H4 (cell line): ENCODE data around the gene PTPN3. TPM values are rescaled to one million over a fixed set of nuclear protein-coding genes. Genes with fewer than 3 reads are reported as not detected.
"Not testable (repeated sequence)": the region's sequence is repeated elsewhere in the genome, so short reads cannot be mapped to it uniquely, and the experiment has no call there.

Experiments used
- DNase-seq: peaks from one replicate; pipeline ENCODE4 v3.0.0-alpha.2; 2015; ENCODE audit warnings: low spot score
- total RNA-seq: library from RNA; depleted of rRNA; stranded (reverse); fragments of >200 nt; shearing (Covaris generic); gene quantifications from 2 replicates; pipeline ENCODE4 v1.2.3, GENCODE V29; 2014

The PTPN3 gene
- total RNA-seq, 1 experiment from 2014 or later: 5.2 TPM

DNA sequence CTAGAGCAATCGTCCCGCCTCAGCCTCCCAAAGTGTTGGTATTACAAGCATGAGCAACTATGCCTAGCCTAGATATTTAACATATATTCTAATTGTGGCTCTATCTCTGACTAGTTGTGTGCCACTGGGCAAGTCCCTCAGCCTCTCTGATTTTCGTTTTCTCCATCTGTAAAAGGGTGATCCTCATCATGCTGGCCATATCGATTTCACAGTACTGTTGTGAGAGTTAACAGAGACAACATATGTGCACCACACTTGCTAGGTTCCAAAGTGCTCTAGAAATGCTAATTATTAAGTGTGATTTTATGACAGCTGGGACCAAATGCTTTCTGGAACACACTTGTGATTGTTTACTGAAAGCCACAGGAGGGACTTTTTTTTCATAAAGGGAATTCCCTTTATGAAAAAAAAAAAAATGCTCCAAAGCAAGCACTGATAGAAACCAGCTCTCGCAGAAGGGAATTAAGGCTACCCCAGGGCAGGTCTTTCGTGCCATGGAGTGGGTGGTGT is 98.8 kb downstream of the PTPN3 start:
- no peak for DNase-seq

- DNase-seq: no peak
Observed at GRCh38 chr9:109391176-109391575, 106.9 kb downstream of the PTPN3 start.

GRCh38 chr9:109387856-109388255 is 110.3 kb downstream of the PTPN3 start:
- no peak for DNase-seq

- DNase-seq: no peak
Observed at GRCh38 chr9:109387206-109387605, 110.9 kb downstream of the PTPN3 start.

DNA sequence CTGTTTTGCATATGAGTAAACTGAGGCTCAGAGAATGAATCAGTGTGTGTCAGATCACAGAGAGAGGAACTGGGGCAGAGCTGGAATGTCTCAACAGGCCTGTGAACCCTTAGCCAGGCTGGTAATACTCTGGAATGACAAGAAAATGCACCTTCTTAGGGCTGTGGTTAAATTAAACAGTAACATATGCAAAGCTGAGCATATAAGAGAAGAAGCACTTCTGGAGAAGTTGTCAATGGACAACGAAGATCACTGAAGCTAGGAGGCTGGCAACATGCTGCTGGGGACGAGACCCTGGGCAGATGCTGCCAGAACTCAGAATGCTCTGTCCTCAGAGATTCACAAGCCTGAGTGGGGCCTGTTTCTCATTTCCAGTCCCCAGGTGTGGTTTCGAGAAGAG is 112.6 kb downstream of the PTPN3 start:
- no peak for DNase-seq

DNA sequence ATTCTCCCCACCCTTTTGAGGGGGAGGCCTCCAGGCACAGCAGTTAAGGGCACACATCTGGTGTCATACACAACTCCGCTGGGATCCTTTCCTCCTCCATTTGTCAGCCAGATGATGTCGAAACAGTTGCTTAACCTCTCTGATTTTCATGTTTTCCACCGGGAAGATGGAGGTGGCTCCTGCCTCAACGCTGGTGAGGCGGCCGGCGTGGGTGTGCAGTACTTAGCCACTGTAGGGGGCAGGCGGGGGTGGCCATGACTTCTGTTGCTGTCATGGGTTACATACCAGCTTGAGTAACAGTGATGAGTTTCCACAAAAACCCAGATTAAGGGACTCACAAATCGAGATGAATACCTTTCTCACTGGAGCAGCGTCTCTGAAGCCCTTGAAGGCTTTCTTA is 114.2 kb downstream of the PTPN3 start:
- no peak for DNase-seq

- no peak for DNase-seq
Observed at GRCh38 chr9:109383356-109383755, 114.8 kb downstream of the PTPN3 start.

DNA sequence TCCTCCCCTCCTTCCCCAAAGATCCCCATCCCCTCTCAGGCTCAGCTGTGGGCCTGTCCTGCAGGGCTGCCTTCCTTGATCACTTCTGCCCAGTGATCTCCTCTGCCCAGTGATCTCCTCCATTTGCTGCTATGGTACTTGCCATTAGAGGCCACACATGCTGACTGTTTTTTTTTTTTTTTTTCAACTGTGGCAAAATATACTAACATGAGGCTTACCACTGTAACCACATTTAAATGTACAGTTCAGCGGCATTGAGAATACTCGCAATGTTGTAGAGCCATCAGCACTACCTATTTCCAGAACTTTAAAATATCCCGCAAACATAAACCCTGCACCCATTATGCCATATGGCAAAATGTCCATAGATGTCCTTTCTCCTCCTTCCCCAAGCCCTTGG is 115.5 kb downstream of the PTPN3 start:
- no peak for DNase-seq

DNA sequence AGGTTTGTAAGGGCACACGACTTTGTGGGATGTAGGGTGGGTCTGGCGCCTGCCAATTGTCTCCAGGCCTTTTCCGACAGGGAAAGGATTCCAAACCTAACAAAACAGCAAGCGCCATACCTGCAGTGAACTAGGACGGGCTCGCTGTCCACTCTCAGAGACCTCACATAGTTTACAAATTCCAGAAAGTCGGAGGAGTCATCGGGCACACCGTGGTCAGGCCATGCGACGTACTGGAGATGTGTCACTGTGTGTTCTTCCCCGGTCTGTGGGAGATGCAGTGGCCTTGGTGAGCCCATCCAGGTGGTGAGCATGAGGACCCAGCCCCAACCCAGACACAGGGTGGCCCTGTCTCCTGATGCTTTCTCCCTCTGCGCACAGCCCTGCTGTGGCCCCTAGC is 115.9 kb downstream of the PTPN3 start:
- DNase-seq: no peak

GRCh38 chr9:109381011-109381729 is 116.9 kb downstream of the PTPN3 start:
- no peak for DNase-seq

- DNase-seq: no peak
Observed at GRCh38 chr9:109379513-109379912, 118.6 kb downstream of the PTPN3 start.

- no peak for DNase-seq
Observed at GRCh38 chr9:109378316-109378715, 119.8 kb downstream of the PTPN3 start.

- no peak for DNase-seq
Observed at GRCh38 chr9:109372246-109372645, 125.9 kb downstream of the PTPN3 start.

DNA sequence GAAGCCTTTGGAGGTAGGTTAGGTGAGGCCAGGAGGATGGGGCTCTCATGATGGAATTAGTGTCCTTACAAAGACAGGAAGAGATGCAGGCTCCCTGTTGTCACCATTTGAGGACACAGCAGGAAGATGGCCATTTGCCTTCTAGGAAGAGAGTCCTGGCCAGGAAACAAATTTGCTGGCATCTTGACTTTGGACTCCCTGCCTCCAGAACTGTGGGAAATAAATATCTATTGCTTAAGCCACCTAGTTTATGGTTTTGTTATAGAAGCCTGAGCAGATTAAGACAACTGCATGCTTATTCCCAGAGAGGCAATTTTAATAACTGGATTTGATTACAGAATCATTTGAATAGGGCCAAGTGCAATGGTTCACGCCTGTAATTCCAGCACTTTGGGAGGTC is 126.7 kb downstream of the PTPN3 start:
- DNase-seq: no peak

GRCh38 chr9:109369285-109369684 is 128.8 kb downstream of the PTPN3 start:
- DNase-seq: no peak

DNA sequence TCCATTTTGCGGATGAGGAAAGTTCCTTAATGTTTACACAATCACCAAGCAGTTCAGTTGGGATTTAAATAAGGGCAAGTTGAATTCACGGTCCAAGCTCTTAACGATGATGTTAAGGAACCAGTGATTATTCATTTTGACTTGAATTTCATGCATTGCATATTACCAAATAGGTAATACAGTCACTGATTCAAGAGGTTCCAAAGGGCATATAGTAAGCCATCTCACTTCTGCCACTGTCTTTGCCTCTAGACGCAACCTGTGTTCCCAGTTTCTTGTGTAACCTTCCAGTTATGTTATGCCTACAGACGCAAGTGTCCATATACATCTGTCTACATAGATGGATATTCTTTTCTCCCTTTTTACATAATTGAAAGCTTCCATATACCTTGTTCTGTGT is 137.3 kb downstream of the PTPN3 start:
- DNase-seq: no peak

DNA sequence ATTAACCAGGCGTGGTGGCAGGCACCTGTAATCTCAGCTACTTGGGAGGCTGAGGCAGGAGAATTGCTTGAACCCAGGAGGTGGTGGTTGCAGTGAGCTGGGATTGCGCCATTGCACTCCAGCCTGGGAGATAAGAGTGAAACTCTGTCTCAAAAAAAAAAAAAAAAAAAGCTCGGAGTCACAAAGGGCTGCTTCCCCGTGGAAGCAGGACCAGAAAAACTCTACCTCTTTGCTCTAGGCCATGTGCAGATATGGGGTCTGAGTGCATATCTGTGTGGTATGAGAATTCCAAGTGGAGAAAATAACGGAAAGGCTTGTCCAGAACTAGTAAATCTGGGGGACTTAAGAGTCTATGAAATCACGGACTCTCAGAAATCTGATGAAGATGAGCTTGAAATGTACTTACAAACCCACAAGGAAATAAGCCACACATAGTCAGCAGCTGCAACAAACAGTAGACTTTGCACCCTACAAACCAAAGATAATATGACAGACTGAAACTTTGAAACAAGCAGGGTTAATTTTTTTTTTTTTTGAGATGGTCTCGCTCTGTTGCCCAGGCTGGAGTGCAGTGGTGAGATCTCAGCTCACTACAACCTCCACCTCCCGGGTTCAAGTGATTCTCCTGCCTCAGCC is 139.0 kb downstream of the PTPN3 start:
- DNase-seq: not testable (repeated sequence)

GRCh38 chr9:109355564-109356297 is 142.4 kb downstream of the PTPN3 start:
- DNase-seq: no peak

- no peak for DNase-seq
Observed at GRCh38 chr9:109354190-109354589, 143.9 kb downstream of the PTPN3 start.

GRCh38 chr9:109351032-109351431 is 147.1 kb downstream of the PTPN3 start:
- DNase-seq: no peak

GRCh38 chr9:109349421-109349846 is 148.7 kb downstream of the PTPN3 start:
- DNase-seq: peak; percentile 65

DNA sequence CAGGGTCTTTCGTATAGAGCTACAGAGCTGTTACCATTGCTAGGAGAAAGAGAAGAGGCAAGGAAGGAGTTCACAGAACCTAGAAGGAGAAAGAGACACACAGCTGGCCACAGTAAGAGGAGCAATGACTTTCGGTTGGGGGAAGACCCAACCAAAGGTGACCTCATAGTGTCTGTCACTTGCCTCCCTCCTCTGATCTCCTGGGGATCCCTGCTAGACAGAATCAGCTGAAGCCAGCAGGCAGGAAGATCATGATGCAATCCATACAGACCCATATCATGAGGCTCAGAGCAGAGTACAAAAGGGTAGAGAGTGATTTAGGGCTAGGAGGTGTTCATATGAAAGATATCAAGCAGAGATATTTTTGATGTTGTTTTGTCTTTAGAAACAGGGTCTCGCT is 151.2 kb downstream of the PTPN3 start:
- DNase-seq: no peak

DNA sequence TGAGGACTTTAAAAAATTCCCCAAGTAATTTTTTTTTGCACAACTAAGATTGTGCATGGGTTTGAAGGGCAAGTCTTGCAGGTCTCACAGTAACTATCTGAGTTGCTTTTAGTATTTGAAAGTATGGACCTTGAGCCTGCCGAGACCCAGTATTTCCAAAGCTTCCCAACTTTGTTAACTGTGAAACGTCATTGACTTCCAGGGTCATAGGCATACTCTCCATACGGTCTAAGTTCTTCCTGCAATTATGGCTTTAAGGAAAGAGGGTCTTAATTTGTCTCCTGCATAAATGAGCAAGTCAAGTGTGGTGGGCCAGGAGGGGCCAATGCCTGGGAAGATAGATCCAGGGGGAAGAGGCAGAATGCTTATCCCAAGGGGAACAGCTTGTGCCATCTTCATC is 153.2 kb downstream of the PTPN3 start:
- DNase-seq: no peak
